CD1c-positive myeloid dendritic cell (primary cell): ENCODE measurements around the gene GPX5.

Source experiments
- DNase-seq: peaks from one replicate; pipeline ENCODE4 v3.0.0-alpha.2; 2016; ENCODE audit errors: extremely low spot score

The GPX5 gene

GRCh38 chr6:28555136-28555535 is 29.5 kb downstream of the GPX5 start:
- DNase-seq = no peak

- no peak for DNase-seq
Measured at GRCh38 chr6:28558629-28559028, 32.9 kb downstream of the GPX5 start.

GRCh38 chr6:28563430-28564095 is 37.9 kb downstream of the GPX5 start:
- DNase-seq = no peak

- no peak for DNase-seq
Measured at GRCh38 chr6:28565823-28566526, 40.3 kb downstream of the GPX5 start.

- no peak for DNase-seq
Measured at GRCh38 chr6:28566527-28567252, 41.0 kb downstream of the GPX5 start.

- no peak for DNase-seq
Measured at GRCh38 chr6:28567506-28567905, 41.8 kb downstream of the GPX5 start.

GRCh38 chr6:28568515-28569108 is 42.9 kb downstream of the GPX5 start:
- DNase-seq = no peak

- no peak for DNase-seq
Measured at GRCh38 chr6:28569748-28570147, 44.1 kb downstream of the GPX5 start.

GRCh38 chr6:28580475-28580874 is 54.8 kb downstream of the GPX5 start:
- DNase-seq = no peak

GRCh38 chr6:28583463-28583862 is 57.8 kb downstream of the GPX5 start:
- DNase-seq = no peak
